ENCODE results near the gene NAA80. TPM values are rescaled to one million over a fixed set of nuclear protein-coding genes. Genes with fewer than 3 reads are reported as not detected.

The NAA80 gene
- 10 to 100 TPM in 1 of 4 donors, 1 to 10 TPM in 3; 6.9 to 12.2 (median 9.2) TPM for polyA plus RNA-seq (ENCODE audit: insufficient read length in 4 of 4)

GRCh38 chr3:50298836-50299637 lies at the start of gene NAA80, which contains the start of gene HYAL3:
TSS of gene NAA80 (minus strand) at chr3:50299405. CDS start at chr3:50297463, 1,942 bp downstream.
TSS of gene HYAL3 (minus strand) at chr3:50299405. CDS start at chr3:50295602, 3,803 bp downstream.
- DNase-seq (ENCODE audit: low read depth in 4 of 4, low spot score in 3 of 4), result peak; percentile 98 to 99 (median 98)

- DNase-seq (ENCODE audit: low read depth in 4 of 4, low spot score in 3 of 4), result no peak
Observed at GRCh38 chr3:50347187-50347813, 48.1 kb upstream of the NAA80 start.

- no peak for DNase-seq (ENCODE audit: low read depth in 4 of 4, low spot score in 3 of 4)
Observed at GRCh38 chr3:50345586-50346234, 46.5 kb upstream of the NAA80 start, which contains the start of gene ZMYND10. TSS of gene ZMYND10 (minus strand) at chr3:50345732. CDS start at chr3:50345579, 153 bp downstream.

GRCh38 chr3:50345008-50345407 lies 45.8 kb upstream of the NAA80 start:
- DNase-seq (ENCODE audit: low read depth in 4 of 4, low spot score in 3 of 4), result no peak

GRCh38 chr3:50342813-50343633 lies 43.8 kb upstream of the NAA80 start:
- DNase-seq (ENCODE audit: low read depth in 4 of 4, low spot score in 3 of 4), result no peak

- no peak for DNase-seq (ENCODE audit: low read depth in 4 of 4, low spot score in 3 of 4)
Observed at GRCh38 chr3:50341996-50342650, 42.9 kb upstream of the NAA80 start.

GRCh38 chr3:50341537-50341936 lies 42.3 kb upstream of the NAA80 start:
- no peak for DNase-seq (ENCODE audit: low read depth in 4 of 4, low spot score in 3 of 4)

GRCh38 chr3:50340448-50341329 lies 41.5 kb upstream of the NAA80 start, which contains the start of gene RASSF1:
TSS of gene RASSF1 (minus strand) at chr3:50340836. CDS start at chr3:50340805, 31 bp downstream.
- DNase-seq (ENCODE audit: low read depth in 4 of 4, low spot score in 3 of 4), result no peak

- no peak for DNase-seq (ENCODE audit: low read depth in 4 of 4, low spot score in 3 of 4)
Observed at GRCh38 chr3:50340147-50340447, 40.9 kb upstream of the NAA80 start.

- no peak for DNase-seq (ENCODE audit: low read depth in 4 of 4, low spot score in 3 of 4)
Observed at GRCh38 chr3:50339485-50340146, 40.4 kb upstream of the NAA80 start.

- no peak for DNase-seq (ENCODE audit: low read depth in 4 of 4, low spot score in 3 of 4)
Observed at GRCh38 chr3:50338965-50339364, 39.8 kb upstream of the NAA80 start.

- DNase-seq (ENCODE audit: low read depth in 4 of 4, low spot score in 3 of 4), result peak; percentile 93 to 96 (median 94)
Observed at GRCh38 chr3:50337175-50337861, 38.1 kb upstream of the NAA80 start.

GRCh38 chr3:50336452-50337174 lies 37.4 kb upstream of the NAA80 start:
- DNase-seq (ENCODE audit: low read depth in 4 of 4, low spot score in 3 of 4), result no peak

- no peak for DNase-seq (ENCODE audit: low read depth in 4 of 4, low spot score in 3 of 4)
Observed at GRCh38 chr3:50334339-50335075, 35.3 kb upstream of the NAA80 start.

- no peak for DNase-seq (ENCODE audit: low read depth in 4 of 4, low spot score in 3 of 4)
Observed at GRCh38 chr3:50333744-50334328, 34.6 kb upstream of the NAA80 start.

GRCh38 chr3:50331364-50331907 lies 32.2 kb upstream of the NAA80 start:
- no peak for DNase-seq (ENCODE audit: low read depth in 4 of 4, low spot score in 3 of 4)

All from left renal pelvis (tissue), 4 donors.